ENCODE measurements around the gene CHRNB4.

GRCh38 chr15:78663703-78664102 is 22.7 kb upstream of the CHRNB4 start:
- TF ChIP-seq, protein P1, sequence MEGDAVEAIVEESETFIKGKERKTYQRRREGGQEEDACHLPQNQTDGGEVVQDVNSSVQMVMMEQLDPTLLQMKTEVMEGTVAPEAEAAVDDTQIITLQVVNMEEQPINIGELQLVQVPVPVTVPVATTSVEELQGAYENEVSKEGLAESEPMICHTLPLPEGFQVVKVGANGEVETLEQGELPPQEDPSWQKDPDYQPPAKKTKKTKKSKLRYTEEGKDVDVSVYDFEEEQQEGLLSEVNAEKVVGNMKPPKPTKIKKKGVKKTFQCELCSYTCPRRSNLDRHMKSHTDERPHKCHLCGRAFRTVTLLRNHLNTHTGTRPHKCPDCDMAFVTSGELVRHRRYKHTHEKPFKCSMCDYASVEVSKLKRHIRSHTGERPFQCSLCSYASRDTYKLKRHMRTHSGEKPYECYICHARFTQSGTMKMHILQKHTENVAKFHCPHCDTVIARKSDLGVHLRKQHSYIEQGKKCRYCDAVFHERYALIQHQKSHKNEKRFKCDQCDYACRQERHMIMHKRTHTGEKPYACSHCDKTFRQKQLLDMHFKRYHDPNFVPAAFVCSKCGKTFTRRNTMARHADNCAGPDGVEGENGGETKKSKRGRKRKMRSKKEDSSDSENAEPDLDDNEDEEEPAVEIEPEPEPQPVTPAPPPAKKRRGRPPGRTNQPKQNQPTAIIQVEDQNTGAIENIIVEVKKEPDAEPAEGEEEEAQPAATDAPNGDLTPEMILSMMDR (IDR thresholded peaks at IDR 0.05): no peak
- no peak for TF ChIP-seq ZFX (IDR thresholded peaks at IDR 0.05; ENCODE audit: borderline replicate concordance)
